Activated B cell treated with CpG ODN at 0.5 μM for 24 hours (primary cell): Measurements from ENCODE around the gene CLCN2. TPM values are rescaled to one million over a fixed set of nuclear protein-coding genes. Genes with fewer than 3 reads are reported as not detected.

Source experiments
- ATAC-seq: fragments of 200-7000 bp; cut with Tn5 transposase; one replicate; pipeline ENCODE4 v1.10.0; 2021; ENCODE audit warnings: low read depth, mild to moderate bottlenecking, moderate library complexity
- CTCF ChIA-PET: fragments of 350-600 bp; sonication (Branson Sonifier 250); formaldehyde crosslinking; loops from one replicate; lab custom pipeline; 2021; ENCODE audit warnings: antibody characterized with exemption; lab: Charles Lee
- POLR2A ChIA-PET: fragments of 350-600 bp; sonication (Branson Sonifier 250); formaldehyde crosslinking; loops from one replicate; lab custom pipeline; 2021; ENCODE audit warnings: antibody characterized with exemption; lab: Charles Lee
- DNase-seq: peaks from one replicate; pipeline ENCODE4 v3.0.0; 2022
- H3K27ac Mint-ChIP-seq: one replicate; pipeline ENCODE4 v1.8.0; 2020; ENCODE audit warnings: mixed read lengths
- H3K27me3 Mint-ChIP-seq: one replicate; pipeline ENCODE4 v1.8.0; 2021; ENCODE audit warnings: mixed read lengths
- H3K36me3 Mint-ChIP-seq: one replicate; pipeline ENCODE4 v1.8.0; 2021; ENCODE audit warnings: low read depth, mixed read lengths
- H3K4me1 Mint-ChIP-seq: one replicate; pipeline ENCODE4 v1.8.0; 2021; ENCODE audit warnings: mixed read lengths
- H3K4me3 Mint-ChIP-seq: one replicate; pipeline ENCODE4 v1.8.0; 2020; ENCODE audit warnings: mild to moderate bottlenecking, mixed read lengths
- H3K9me3 Mint-ChIP-seq: one replicate; pipeline ENCODE4 v1.8.0; 2020; ENCODE audit warnings: mixed read lengths
- intact Hi-C: fragments of 100-400 bp; cut with micrococcal nuclease; formaldehyde crosslinking; loops from one replicate; pipeline ENCODE4 v1.15.1; 2024
- total RNA-seq: library from RNA; stranded (reverse); gene quantifications from 2 replicates; pipeline ENCODE4 v1.2.3, GENCODE V29; 2022
- TF ChIP-seq, protein P1 (sequence below): fragments of 200-600 bp; IDR thresholded peaks from one replicate; pipeline ENCODE4 v1.8.0; 2022; ENCODE audit warnings: antibody characterized with exemption, mild to moderate bottlenecking

The CLCN2 gene
- total RNA-seq, 1 donor from 2014 or later: 3.4 TPM

GRCh38 chr3:184349563-184350470, 11.6 kb downstream of the CLCN2 start:
- ChIA-PET CTCF (no interaction called here), POLR2A (no interaction called here)
- TF ChIP-seq, protein P1, sequence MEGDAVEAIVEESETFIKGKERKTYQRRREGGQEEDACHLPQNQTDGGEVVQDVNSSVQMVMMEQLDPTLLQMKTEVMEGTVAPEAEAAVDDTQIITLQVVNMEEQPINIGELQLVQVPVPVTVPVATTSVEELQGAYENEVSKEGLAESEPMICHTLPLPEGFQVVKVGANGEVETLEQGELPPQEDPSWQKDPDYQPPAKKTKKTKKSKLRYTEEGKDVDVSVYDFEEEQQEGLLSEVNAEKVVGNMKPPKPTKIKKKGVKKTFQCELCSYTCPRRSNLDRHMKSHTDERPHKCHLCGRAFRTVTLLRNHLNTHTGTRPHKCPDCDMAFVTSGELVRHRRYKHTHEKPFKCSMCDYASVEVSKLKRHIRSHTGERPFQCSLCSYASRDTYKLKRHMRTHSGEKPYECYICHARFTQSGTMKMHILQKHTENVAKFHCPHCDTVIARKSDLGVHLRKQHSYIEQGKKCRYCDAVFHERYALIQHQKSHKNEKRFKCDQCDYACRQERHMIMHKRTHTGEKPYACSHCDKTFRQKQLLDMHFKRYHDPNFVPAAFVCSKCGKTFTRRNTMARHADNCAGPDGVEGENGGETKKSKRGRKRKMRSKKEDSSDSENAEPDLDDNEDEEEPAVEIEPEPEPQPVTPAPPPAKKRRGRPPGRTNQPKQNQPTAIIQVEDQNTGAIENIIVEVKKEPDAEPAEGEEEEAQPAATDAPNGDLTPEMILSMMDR: no peak
- Mint-ChIP-seq H3K9me3 (no peaks in the 10 kb centered on the region), H3K27me3 (no peaks in the 10 kb centered on the region), H3K27ac (no peak overlapping the region), H3K36me3 (peaks cover 3% of the 10 kb centered on the region), H3K4me1 (no peaks in the 10 kb centered on the region), H3K4me3 (no peak overlapping the region)
- intact Hi-C loops: no loop called here
- DNase-seq (no peak), ATAC-seq (no peak)

GRCh38 chr3:184348057-184348382, 13.4 kb downstream of the CLCN2 start:
- TF ChIP-seq, protein P1: no peak
- no peak overlapping the region for H3K27ac Mint-ChIP-seq
- POLR2A ChIA-PET: no interaction called here
- no peaks in the 10 kb centered on the region for H3K9me3 Mint-ChIP-seq
- no peak overlapping the region for H3K4me3 Mint-ChIP-seq
- CTCF ChIA-PET: no interaction called here
- H3K4me1 Mint-ChIP-seq: no peaks in the 10 kb centered on the region
- DNase-seq (no peak), ATAC-seq (no peak)
- intact Hi-C loops: no loop called here
- peaks cover 7% of the 10 kb centered on the region for H3K36me3 Mint-ChIP-seq
- no peaks in the 10 kb centered on the region for H3K27me3 Mint-ChIP-seq

DNA sequence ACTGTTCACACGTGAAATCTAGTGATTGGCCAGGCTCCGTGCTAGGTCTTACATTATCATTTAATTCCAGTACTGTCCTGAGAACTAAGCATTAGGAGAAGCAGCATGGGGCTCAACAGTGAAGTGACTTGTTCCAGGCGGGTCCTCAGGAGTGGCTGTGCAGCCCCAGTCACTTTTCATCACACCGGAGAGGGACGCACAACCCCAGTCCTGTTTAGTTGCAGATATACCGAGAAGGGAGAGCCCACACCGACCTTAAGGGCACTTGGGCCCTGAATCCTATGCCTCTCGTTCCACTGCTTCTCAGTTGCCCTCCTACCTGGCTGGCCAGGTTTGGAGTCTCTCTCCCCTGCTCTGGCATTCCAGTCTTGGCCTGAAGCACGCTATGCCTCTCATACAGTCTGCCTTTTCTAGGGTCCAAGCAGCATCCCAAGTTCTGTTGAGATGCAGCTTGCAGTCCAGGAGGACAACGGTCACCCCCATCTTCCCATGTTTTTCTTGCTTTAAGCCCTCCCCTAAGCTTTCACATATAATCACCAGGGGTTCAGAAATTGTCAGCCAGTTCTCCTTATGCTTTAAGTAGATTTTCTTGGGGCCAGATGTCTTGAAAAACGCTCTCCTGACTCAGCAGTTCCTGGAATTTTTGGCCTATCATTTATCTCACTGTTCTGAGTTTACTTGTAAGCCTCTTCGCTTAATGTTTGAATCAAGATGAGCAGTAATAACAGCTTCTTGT, 13.9 kb downstream of the CLCN2 start:
- ATAC-seq (no peak), DNase-seq (no peak)
- no peaks in the 10 kb centered on the region for H3K4me1 Mint-ChIP-seq
- TF ChIP-seq, protein P1: no peak
- H3K27ac Mint-ChIP-seq: no peak overlapping the region
- no peaks in the 10 kb centered on the region for H3K9me3 Mint-ChIP-seq
- ChIA-PET CTCF (no interaction called here), POLR2A (no interaction called here)
- intact Hi-C loops: no loop called here
- H3K4me3 Mint-ChIP-seq: no peak overlapping the region
- no peaks in the 10 kb centered on the region for H3K27me3 Mint-ChIP-seq
- H3K36me3 Mint-ChIP-seq: peaks cover 10% of the 10 kb centered on the region

- ATAC-seq (no peak), DNase-seq (no peak)
- H3K36me3 Mint-ChIP-seq: peaks cover 11% of the 10 kb centered on the region
- POLR2A ChIA-PET: no interaction called here
- intact Hi-C loops: no loop called here
- no peaks in the 10 kb centered on the region for H3K4me1 Mint-ChIP-seq
- no peaks in the 10 kb centered on the region for H3K27me3 Mint-ChIP-seq
- CTCF ChIA-PET: no interaction called here
- H3K27ac Mint-ChIP-seq: no peak overlapping the region
- H3K9me3 Mint-ChIP-seq: no peaks in the 10 kb centered on the region
- H3K4me3 Mint-ChIP-seq: no peak overlapping the region
- TF ChIP-seq, protein P1: no peak
Measured at GRCh38 chr3:184346480-184347190, 14.8 kb downstream of the CLCN2 start.
